H9 (cell line): ENCODE data around the gene ASCC3. TPM values are rescaled to one million over a fixed set of nuclear protein-coding genes. Genes with fewer than 3 reads are reported as not detected.

Experiments used
- DNase-seq: peaks from one replicate; pipeline ENCODE4 v3.0.0-alpha.2; 2017
- H2AFZ ChIP-seq: one replicate; pipeline ENCODE4 v1.6.1; 2013; ENCODE audit warnings: mild to moderate bottlenecking, low read length, control low read depth, moderate library complexity
- H2AK5ac ChIP-seq: 2 replicates; pipeline ENCODE4 v1.6.1; 2013; ENCODE audit warnings: low read length, control low read depth, mixed read lengths; ENCODE audit not compliant: insufficient read length
- H2BK120ac ChIP-seq: one replicate; pipeline ENCODE4 v1.6.1; 2013; ENCODE audit warnings: low read depth, mild to moderate bottlenecking, low read length, control low read depth, inconsistent platforms; ENCODE audit not compliant: poor library complexity, severe bottlenecking
- H2BK12ac ChIP-seq: 2 replicates; pipeline ENCODE4 v1.6.1; 2013; ENCODE audit warnings: low read length, control low read depth, mixed read lengths, low read depth; ENCODE audit not compliant: insufficient read length
- H2BK15ac ChIP-seq: 2 replicates; pipeline ENCODE4 v1.6.1; 2013; ENCODE audit warnings: low read depth, low read length, control low read depth
- H2BK20ac ChIP-seq: one replicate; pipeline ENCODE4 v1.6.1; 2013; ENCODE audit warnings: low read depth, mild to moderate bottlenecking, low read length, control low read depth, inconsistent platforms; ENCODE audit not compliant: poor library complexity, severe bottlenecking
- H2BK5ac ChIP-seq: 2 replicates; pipeline ENCODE4 v1.6.1; 2013; ENCODE audit warnings: low read length, control low read depth, mixed read lengths; ENCODE audit not compliant: insufficient read length
- H3K14ac ChIP-seq: 2 replicates; pipeline ENCODE4 v1.6.1; 2013; ENCODE audit warnings: low read length, control low read depth; ENCODE audit not compliant: insufficient read depth
- H3K18ac ChIP-seq: 2 replicates; pipeline ENCODE4 v1.6.1; 2013; ENCODE audit warnings: low read depth, mild to moderate bottlenecking, mixed read lengths, low read length, control low read depth; ENCODE audit not compliant: insufficient read length
- H3K23ac ChIP-seq: 2 replicates; pipeline ENCODE4 v1.6.1; 2013; ENCODE audit warnings: low read length, control low read depth, mixed read lengths, low read depth; ENCODE audit not compliant: insufficient read length
- H3K23me2 ChIP-seq: 2 replicates; pipeline ENCODE4 v1.6.1; 2013; ENCODE audit warnings: low read depth, mild to moderate bottlenecking, mixed read lengths, low read length, control low read depth; ENCODE audit not compliant: insufficient read length, poor library complexity, severe bottlenecking
- H3K27ac ChIP-seq: 2 replicates; pipeline ENCODE4 v1.5.1; 2013; ENCODE audit warnings: low read length, control low read depth, mixed read lengths, low read depth; ENCODE audit not compliant: insufficient read length
- H3K27me3 ChIP-seq: 2 replicates; pipeline ENCODE4 v1.6.1; 2013; ENCODE audit warnings: low read length, control low read depth, inconsistent platforms; ENCODE audit not compliant: insufficient read depth
- H3K4ac ChIP-seq: 2 replicates; pipeline ENCODE4 v1.6.1; 2013; ENCODE audit warnings: low read depth, mild to moderate bottlenecking, control low read depth, inconsistent platforms, low read length, moderate library complexity
- H3K4me1 ChIP-seq: 2 replicates; pipeline ENCODE4 v1.6.1; 2013; ENCODE audit warnings: low read length, control low read depth, inconsistent platforms; ENCODE audit not compliant: insufficient read depth
- H3K4me2 ChIP-seq: 2 replicates; pipeline ENCODE4 v1.6.1; 2013; ENCODE audit warnings: low read length, control low read depth, mixed read lengths; ENCODE audit not compliant: insufficient read length, insufficient read depth
- H3K56ac ChIP-seq: 2 replicates; pipeline ENCODE4 v1.6.1; 2013; ENCODE audit warnings: low read depth, mild to moderate bottlenecking, mixed read lengths, low read length, control low read depth; ENCODE audit not compliant: insufficient read length
- H3K79me1 ChIP-seq: 2 replicates; pipeline ENCODE4 v1.6.1; 2013; ENCODE audit warnings: low read depth, mild to moderate bottlenecking, moderate library complexity, low read length, control low read depth, inconsistent platforms; ENCODE audit not compliant: insufficient read depth, poor library complexity, severe bottlenecking
- H3K79me2 ChIP-seq: 2 replicates; pipeline ENCODE4 v1.6.1; 2013; ENCODE audit warnings: low read length, control low read depth, inconsistent platforms; ENCODE audit not compliant: insufficient read depth
- H3K9ac ChIP-seq: 2 replicates; pipeline ENCODE4 v1.6.1; 2013; ENCODE audit warnings: low read length, control low read depth, mixed read lengths; ENCODE audit not compliant: insufficient read length; ENCODE audit errors: extremely low read depth
- H3K9me3 ChIP-seq: one replicate; pipeline ENCODE4 v1.6.1; 2013; ENCODE audit warnings: low read depth, low read length, inconsistent platforms; ENCODE audit not compliant: control insufficient read depth
- H3T11ph ChIP-seq: one replicate; pipeline ENCODE4 v1.6.1; 2013; ENCODE audit warnings: mild to moderate bottlenecking, low read length, control low read depth, inconsistent platforms
- H4K20me1 ChIP-seq: one replicate; pipeline ENCODE4 v1.6.1; 2013; ENCODE audit not compliant: control insufficient read depth, insufficient read length, insufficient read depth
- H4K5ac ChIP-seq: 2 replicates; pipeline ENCODE4 v1.6.1; 2013; ENCODE audit warnings: low read depth, mild to moderate bottlenecking, mixed read lengths, low read length, control low read depth; ENCODE audit not compliant: insufficient read length
- H4K8ac ChIP-seq: replicated peaks from 2 replicates; pipeline ENCODE4 v1.6.1; 2013; ENCODE audit warnings: low read length, control low read depth, mixed read lengths, low read depth; ENCODE audit not compliant: insufficient read length
- H4K91ac ChIP-seq: 2 replicates; pipeline ENCODE4 v1.6.1; 2013; ENCODE audit warnings: low read depth, mild to moderate bottlenecking, moderate library complexity, mixed read lengths, low read length, control low read depth; ENCODE audit not compliant: insufficient read length
- H3K27ac Mint-ChIP-seq, 3 experiments: 2 replicates in 2 of 3; 3 replicates in 1 of 3; pipeline ENCODE4 v1.8.0; 2020 to 2021; ENCODE audit warnings: mixed read lengths in 3 of 3, mild to moderate bottlenecking in 1 of 3, moderate library complexity in 1 of 3
- H3K27me3 Mint-ChIP-seq: 2 replicates; pipeline ENCODE4 v1.8.0; 2021; ENCODE audit warnings: low read depth, mild to moderate bottlenecking, moderate library complexity, mixed read lengths
- H3K36me3 Mint-ChIP-seq, 3 experiments: 2 replicates in 2 of 3; 3 replicates in 1 of 3; pipeline ENCODE4 v1.8.0; 2020 to 2021; ENCODE audit warnings: low read depth in 3 of 3, mixed read lengths in 3 of 3; ENCODE audit not compliant: insufficient read depth in 1 of 3
- H3K4me1 Mint-ChIP-seq, 2 experiments: 2 replicates each; pipeline ENCODE4 v1.8.0; 2020; ENCODE audit warnings: mixed read lengths in 2 of 2
- H3K4me3 Mint-ChIP-seq, 2 experiments: 2 replicates in 1 of 2; 3 replicates in 1 of 2; pipeline ENCODE4 v1.8.0; 2020 to 2021; ENCODE audit warnings: mild to moderate bottlenecking in 2 of 2, mixed read lengths in 2 of 2, moderate library complexity in 1 of 2
- H3K9me3 Mint-ChIP-seq, 2 experiments: 2 replicates in 1 of 2; 3 replicates in 1 of 2; pipeline ENCODE4 v1.8.0; 2020; ENCODE audit warnings: mild to moderate bottlenecking in 2 of 2, mixed read lengths in 2 of 2, moderate library complexity in 1 of 2
- WGBS: extraction: QIAGEN DNeasy Blood & Tissue Kit; methylation state at CpG from one replicate; pipeline ENCODE4 v1.1.7; 2013; ENCODE audit warnings: missing lambda C conversion rate, low lambda C conversion rate, mixed read lengths; ENCODE audit not compliant: insufficient read length; ENCODE audit errors: extremely low coverage; 5-methylcytosine and 5-hydroxymethylcytosine counted together
- total RNA-seq: library from RNA; stranded (reverse); gene quantifications from 2 replicates; pipeline ENCODE4 v1.2.1, GENCODE V29; 2021
- TF ChIP-seq, protein P1 (sequence below): fragments of 200-600 bp; sonication (generic); conservative IDR thresholded peaks from 3 replicates; pipeline ENCODE4 v1.8.0; 2021; ENCODE audit warnings: antibody characterized with exemption, mild to moderate bottlenecking

The ASCC3 gene
- total RNA-seq, 1 experiment from 2014 or later = 63.8 TPM

DNA sequence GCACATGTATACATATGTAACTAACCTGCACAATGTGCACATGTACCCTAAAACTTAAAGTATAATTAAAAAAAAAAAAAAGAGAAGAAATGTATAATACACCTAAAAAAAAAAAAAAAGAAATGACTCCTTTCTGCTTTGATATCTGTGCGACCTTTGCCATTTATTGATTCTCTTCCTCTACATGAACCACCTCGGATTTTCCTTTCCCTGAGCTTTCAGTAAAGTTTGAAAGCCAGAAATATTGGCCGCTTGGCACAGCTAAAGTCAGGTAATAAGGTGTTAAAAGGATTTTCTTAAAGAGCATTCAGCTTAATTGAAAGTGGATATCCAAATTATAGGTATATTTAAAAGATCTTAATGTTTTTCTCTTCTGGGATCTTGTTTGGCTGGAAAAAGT lies 12.6 kb upstream of the ASCC3 start:
- Histone ChIP-seq H3K27me3 (no peaks in the 10 kb centered on the region), H3K23ac (no peak overlapping the region), H3K4me2 (no peak overlapping the region), H3K79me2 (no peaks in the 10 kb centered on the region), H4K91ac (no peak overlapping the region), H4K20me1 (no peaks in the 10 kb centered on the region), H3K4ac (no peak overlapping the region), H3K18ac (no peak overlapping the region), H3K79me1 (no peaks in the 10 kb centered on the region), H2AFZ (no peak overlapping the region), H3K4me1 (peaks cover 2% of the 10 kb centered on the region; the same call in 1 of the 2 replicates), H2AK5ac (no peak overlapping the region), H2BK120ac (no peak overlapping the region), H2BK15ac (no peak overlapping the region), H2BK12ac (no peak overlapping the region), H3K14ac (no peak overlapping the region), H3K27ac (no peak overlapping the region), H4K8ac (no peak overlapping the region), H3K56ac (no peak overlapping the region), H3K9me3 (peaks cover 14% of the 10 kb centered on the region), H2BK5ac (no peak overlapping the region), H2BK20ac (no peak overlapping the region), H4K5ac (no peak overlapping the region), H3K23me2 (no peaks in the 10 kb centered on the region), H3T11ph (no peak overlapping the region), H3K9ac (no peak overlapping the region)
- H3K4me3 Mint-ChIP-seq = no peak overlapping the region
- H3K27me3 Mint-ChIP-seq = no peaks in the 10 kb centered on the region; the same call in 1 of the 2 replicates
- peaks cover 9 to 19% (median 12%) of the 10 kb centered on the region in 3 experiments for H3K36me3 Mint-ChIP-seq
- no peak for DNase-seq
- no CpG with 5 or more reads among the region's 3 CpGs for WGBS
- H3K9me3 Mint-ChIP-seq = peaks cover 19 to 22% of the 10 kb centered on the region in 2 experiments
- no peak overlapping the region; a peak in 1 of 7 replicates for H3K27ac Mint-ChIP-seq
- TF ChIP-seq, protein P1, sequence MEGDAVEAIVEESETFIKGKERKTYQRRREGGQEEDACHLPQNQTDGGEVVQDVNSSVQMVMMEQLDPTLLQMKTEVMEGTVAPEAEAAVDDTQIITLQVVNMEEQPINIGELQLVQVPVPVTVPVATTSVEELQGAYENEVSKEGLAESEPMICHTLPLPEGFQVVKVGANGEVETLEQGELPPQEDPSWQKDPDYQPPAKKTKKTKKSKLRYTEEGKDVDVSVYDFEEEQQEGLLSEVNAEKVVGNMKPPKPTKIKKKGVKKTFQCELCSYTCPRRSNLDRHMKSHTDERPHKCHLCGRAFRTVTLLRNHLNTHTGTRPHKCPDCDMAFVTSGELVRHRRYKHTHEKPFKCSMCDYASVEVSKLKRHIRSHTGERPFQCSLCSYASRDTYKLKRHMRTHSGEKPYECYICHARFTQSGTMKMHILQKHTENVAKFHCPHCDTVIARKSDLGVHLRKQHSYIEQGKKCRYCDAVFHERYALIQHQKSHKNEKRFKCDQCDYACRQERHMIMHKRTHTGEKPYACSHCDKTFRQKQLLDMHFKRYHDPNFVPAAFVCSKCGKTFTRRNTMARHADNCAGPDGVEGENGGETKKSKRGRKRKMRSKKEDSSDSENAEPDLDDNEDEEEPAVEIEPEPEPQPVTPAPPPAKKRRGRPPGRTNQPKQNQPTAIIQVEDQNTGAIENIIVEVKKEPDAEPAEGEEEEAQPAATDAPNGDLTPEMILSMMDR = no peak
- peaks cover 15 to 17% of the 10 kb centered on the region in 2 experiments for H3K4me1 Mint-ChIP-seq
